KMS-11 (cell line): Measurements from ENCODE around the gene RNLS.

ENCODE experiments used
- H2AFZ ChIP-seq: fragments of 200-600 bp; sonication (generic); 2 replicates; pipeline ENCODE4 v1.6.1; 2016; ENCODE audit warnings: antibody characterized with exemption, mixed run types, low read depth
- H3K27ac ChIP-seq: fragments of 200-600 bp; sonication (generic); 2 replicates; pipeline ENCODE4 v1.6.1; 2016; ENCODE audit warnings: mild to moderate bottlenecking, mixed run types
- H3K27me3 ChIP-seq: fragments of 200-600 bp; sonication (generic); 2 replicates; pipeline ENCODE4 v1.6.1; 2017; ENCODE audit warnings: mild to moderate bottlenecking, low read depth, mixed run types, moderate library complexity; ENCODE audit not compliant: insufficient read depth
- H3K36me3 ChIP-seq: fragments of 200-600 bp; sonication (generic); 2 replicates; pipeline ENCODE4 v1.6.1; 2017; ENCODE audit warnings: mild to moderate bottlenecking, mixed run types; ENCODE audit not compliant: insufficient read depth
- H3K4me1 ChIP-seq: fragments of 200-600 bp; sonication (generic); 2 replicates; pipeline ENCODE4 v1.6.1; 2016; ENCODE audit warnings: mild to moderate bottlenecking, low read depth, mixed run types; ENCODE audit not compliant: poor library complexity, severe bottlenecking
- H3K4me2 ChIP-seq: fragments of 200-600 bp; sonication (generic); 2 replicates; pipeline ENCODE4 v1.7.0; 2016; ENCODE audit warnings: mild to moderate bottlenecking, mixed run types
- H3K4me3 ChIP-seq: fragments of 200-600 bp; sonication (generic); IDR thresholded peaks from 2 replicates; pipeline ENCODE4 v1.6.1; 2017; ENCODE audit warnings: low read depth, low read length, mixed read lengths; ENCODE audit not compliant: insufficient read depth
- H3K79me2 ChIP-seq: fragments of 200-600 bp; sonication (generic); 2 replicates; pipeline ENCODE4 v1.6.1; 2016; ENCODE audit warnings: low read depth, mixed run types; ENCODE audit not compliant: insufficient read depth
- H3K9ac ChIP-seq: fragments of 200-600 bp; sonication (generic); 2 replicates; pipeline ENCODE4 v1.6.1; 2016; ENCODE audit warnings: mild to moderate bottlenecking, mixed run types
- H4K20me1 ChIP-seq: fragments of 200-600 bp; sonication (generic); 2 replicates; pipeline ENCODE4 v1.6.1; 2016; ENCODE audit warnings: mild to moderate bottlenecking, mixed run types; ENCODE audit not compliant: insufficient read depth
- CTCF ChIP-seq: fragments of 200-600 bp; sonication (generic); conservative IDR thresholded peaks from 2 replicates; pipeline ENCODE4 v1.6.1; 2017; ENCODE audit warnings: low read depth, mild to moderate bottlenecking, antibody characterized with exemption, low read length, moderate library complexity, mixed read lengths

The RNLS gene

DNA sequence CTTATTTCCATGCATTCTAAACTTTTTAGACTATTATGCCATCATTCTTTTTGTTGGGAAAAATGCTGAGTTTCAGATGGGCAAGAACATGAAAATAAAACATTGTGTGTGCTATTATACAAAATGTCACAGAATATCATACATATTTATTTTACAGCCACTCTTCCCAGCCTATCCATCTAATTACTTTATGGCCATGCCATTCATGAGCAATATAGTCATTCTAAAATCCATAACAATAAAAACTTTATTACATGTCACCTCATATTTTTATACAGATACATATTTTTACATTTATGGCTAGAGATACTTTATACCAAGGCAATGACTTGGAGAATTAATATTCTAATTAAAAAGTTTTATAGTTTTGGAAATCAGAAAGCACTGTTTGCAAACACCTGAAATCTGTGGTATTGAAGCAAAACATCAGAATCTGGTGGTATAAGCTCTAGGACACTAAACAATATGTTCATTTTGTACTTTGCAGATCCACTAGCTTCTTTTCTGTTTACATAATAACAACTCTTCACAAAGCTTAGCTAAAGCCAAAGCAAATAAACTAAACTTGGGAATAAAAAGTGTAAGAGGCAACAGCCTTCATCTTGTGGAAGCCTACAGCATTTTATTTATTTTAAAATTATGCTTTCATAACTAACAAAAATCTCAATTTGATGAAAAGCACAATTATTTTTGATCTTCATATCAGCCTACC lies 210.1 kb downstream of the RNLS start:
- Histone ChIP-seq H3K4me2 (no peak overlapping the region), H3K4me1 (peaks cover 10% of the 10 kb centered on the region), H3K79me2 (no peaks in the 10 kb centered on the region), H4K20me1 (no peaks in the 10 kb centered on the region), H3K27me3 (no peaks in the 10 kb centered on the region), H3K9ac (no peak overlapping the region), H3K27ac (no peak overlapping the region), H2AFZ (no peak overlapping the region), H3K36me3 (no peaks in the 10 kb centered on the region), H3K4me3 (no peak overlapping the region)
- TF ChIP-seq CTCF, result no peak

GRCh38 chr10:88372051-88372715 lies 210.9 kb downstream of the RNLS start:
- H3K9ac ChIP-seq, result no peak overlapping the region
- no peaks in the 10 kb centered on the region for H3K79me2 ChIP-seq
- H4K20me1 ChIP-seq, result no peaks in the 10 kb centered on the region
- no peak for TF ChIP-seq CTCF
- peaks cover 10% of the 10 kb centered on the region for H3K4me1 ChIP-seq
- no peak overlapping the region for H3K4me2 ChIP-seq
- no peak overlapping the region for H2AFZ ChIP-seq
- H3K27me3 ChIP-seq, result no peaks in the 10 kb centered on the region
- no peak overlapping the region for H3K4me3 ChIP-seq
- H3K36me3 ChIP-seq, result no peaks in the 10 kb centered on the region
- no peak overlapping the region for H3K27ac ChIP-seq

- no peak overlapping the region for H3K9ac ChIP-seq
- H3K4me2 ChIP-seq, result no peak overlapping the region
- no peak overlapping the region for H2AFZ ChIP-seq
- no peaks in the 10 kb centered on the region for H3K79me2 ChIP-seq
- H3K36me3 ChIP-seq, result no peaks in the 10 kb centered on the region
- H3K4me1 ChIP-seq, result peaks cover 10% of the 10 kb centered on the region
- H4K20me1 ChIP-seq, result no peaks in the 10 kb centered on the region
- no peak overlapping the region for H3K27ac ChIP-seq
- H3K4me3 ChIP-seq, result no peak overlapping the region
- no peak for TF ChIP-seq CTCF
- no peaks in the 10 kb centered on the region for H3K27me3 ChIP-seq
Measured at GRCh38 chr10:88370713-88371112, 212.4 kb downstream of the RNLS start.

GRCh38 chr10:88366772-88367171 lies 216.3 kb downstream of the RNLS start:
- H3K36me3 ChIP-seq, result no peaks in the 10 kb centered on the region
- no peaks in the 10 kb centered on the region for H3K79me2 ChIP-seq
- TF ChIP-seq CTCF, result no peak
- no peaks in the 10 kb centered on the region for H3K27me3 ChIP-seq
- no peaks in the 10 kb centered on the region for H3K4me1 ChIP-seq
- H3K4me2 ChIP-seq, result no peak overlapping the region
- no peak overlapping the region for H3K4me3 ChIP-seq
- no peak overlapping the region for H3K9ac ChIP-seq
- H3K27ac ChIP-seq, result no peak overlapping the region
- no peak overlapping the region for H2AFZ ChIP-seq
- H4K20me1 ChIP-seq, result no peaks in the 10 kb centered on the region
